Stomach (tissue), 4 donors: ENCODE data around the gene NFYB.

ENCODE experiments used
- EP300 ChIP-seq: sonication (generic); formaldehyde crosslinking; IDR thresholded peaks from one replicate; pipeline ENCODE4 v1.6.1; 2017; ENCODE audit warnings: antibody characterized with exemption
- POLR2A ChIP-seq, 4 donors: fragments of 450-650 bp; IDR thresholded peaks; one replicate each; pipeline ENCODE4 v1.6.1; 2016; ENCODE audit warnings: antibody characterized with exemption in 4 of 4, control low read depth in 2 of 4, mild to moderate bottlenecking in 1 of 4, moderate library complexity in 1 of 4
- POLR2AphosphoS5 ChIP-seq, 3 donors: sonication (generic); formaldehyde crosslinking; IDR thresholded peaks; one replicate each; pipeline ENCODE4 v1.6.1; 2016; ENCODE audit warnings: antibody characterized with exemption in 3 of 3
- TF ChIP-seq, protein P1 (sequence below), 7 experiments: fragments of 450-650 bp in 4 of 7; fragments of 200-600 bp in 3 of 7; sonication (generic) in 3 of 7; IDR thresholded peaks; one replicate each; pipeline ENCODE4 v1.5.1; 2016 to 2019; ENCODE audit warnings: antibody characterized with exemption in 7 of 7, control low read depth in 2 of 7, mild to moderate bottlenecking in 1 of 7

DNA sequence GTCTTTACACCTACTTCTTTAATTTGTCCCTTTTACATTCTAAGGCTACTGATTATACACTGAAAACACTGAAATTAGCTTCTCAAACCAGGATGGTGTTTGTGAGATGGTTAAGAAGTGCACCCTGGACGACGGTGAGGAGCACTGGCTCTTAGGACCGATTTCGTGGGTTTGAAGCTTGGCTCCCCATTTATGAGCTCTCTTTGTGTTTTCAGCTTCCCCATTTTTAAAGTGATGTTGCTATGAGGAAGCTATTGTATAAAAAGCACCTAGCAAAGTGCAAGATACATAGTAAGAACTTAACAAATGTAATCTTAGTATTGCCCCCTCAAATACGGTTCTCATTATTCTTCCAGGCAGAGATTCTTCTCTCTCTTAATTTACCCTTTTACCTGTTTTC lies 4.7 kb downstream of the NFYB start:
- TF ChIP-seq, protein P1, sequence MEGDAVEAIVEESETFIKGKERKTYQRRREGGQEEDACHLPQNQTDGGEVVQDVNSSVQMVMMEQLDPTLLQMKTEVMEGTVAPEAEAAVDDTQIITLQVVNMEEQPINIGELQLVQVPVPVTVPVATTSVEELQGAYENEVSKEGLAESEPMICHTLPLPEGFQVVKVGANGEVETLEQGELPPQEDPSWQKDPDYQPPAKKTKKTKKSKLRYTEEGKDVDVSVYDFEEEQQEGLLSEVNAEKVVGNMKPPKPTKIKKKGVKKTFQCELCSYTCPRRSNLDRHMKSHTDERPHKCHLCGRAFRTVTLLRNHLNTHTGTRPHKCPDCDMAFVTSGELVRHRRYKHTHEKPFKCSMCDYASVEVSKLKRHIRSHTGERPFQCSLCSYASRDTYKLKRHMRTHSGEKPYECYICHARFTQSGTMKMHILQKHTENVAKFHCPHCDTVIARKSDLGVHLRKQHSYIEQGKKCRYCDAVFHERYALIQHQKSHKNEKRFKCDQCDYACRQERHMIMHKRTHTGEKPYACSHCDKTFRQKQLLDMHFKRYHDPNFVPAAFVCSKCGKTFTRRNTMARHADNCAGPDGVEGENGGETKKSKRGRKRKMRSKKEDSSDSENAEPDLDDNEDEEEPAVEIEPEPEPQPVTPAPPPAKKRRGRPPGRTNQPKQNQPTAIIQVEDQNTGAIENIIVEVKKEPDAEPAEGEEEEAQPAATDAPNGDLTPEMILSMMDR (IDR thresholded peaks at IDR 0.05): no peak
- TF ChIP-seq POLR2A (IDR thresholded peaks at IDR 0.05): no peak
- TF ChIP-seq POLR2AphosphoS5 (IDR thresholded peaks at IDR 0.05): no peak
- no peak for TF ChIP-seq EP300
